Stimulated activated CD8-positive, alpha-beta memory T cell treated with anti-CD3 and anti-CD28 coated beads, Interleukin-2, amount 100 ng/mL, for 1 hour (primary cell): ENCODE results near the gene MET.
"Not testable (repeated sequence)": the region's sequence is repeated elsewhere in the genome, so short reads cannot be mapped to it uniquely, and the experiment has no call there.

Source experiments
- DNase-seq, 2 donors: peaks; one replicate each; pipeline ENCODE4 v3.0.0-alpha.2; 2020; ENCODE audit warnings: low read depth in 2 of 2

Gene MET

DNA sequence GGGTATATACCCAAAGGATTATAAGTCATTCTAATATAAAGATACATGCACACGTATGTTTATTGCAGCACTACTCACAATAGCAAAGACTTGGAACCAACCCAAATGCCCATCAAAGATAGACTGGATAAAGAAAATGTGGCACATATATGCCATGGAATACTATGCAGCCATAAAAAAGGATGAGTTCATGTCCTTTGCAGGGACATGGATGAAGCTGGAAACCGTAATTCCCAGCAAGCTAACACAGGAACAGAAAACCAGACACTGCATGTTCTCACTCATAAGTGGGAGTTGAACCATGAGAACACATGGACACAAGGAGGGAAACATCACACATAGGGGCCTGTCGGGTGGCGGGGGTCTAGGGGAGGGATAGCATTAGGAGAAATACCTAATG, 79.1 kb downstream of the MET start:
- not testable (repeated sequence) for DNase-seq

DNA sequence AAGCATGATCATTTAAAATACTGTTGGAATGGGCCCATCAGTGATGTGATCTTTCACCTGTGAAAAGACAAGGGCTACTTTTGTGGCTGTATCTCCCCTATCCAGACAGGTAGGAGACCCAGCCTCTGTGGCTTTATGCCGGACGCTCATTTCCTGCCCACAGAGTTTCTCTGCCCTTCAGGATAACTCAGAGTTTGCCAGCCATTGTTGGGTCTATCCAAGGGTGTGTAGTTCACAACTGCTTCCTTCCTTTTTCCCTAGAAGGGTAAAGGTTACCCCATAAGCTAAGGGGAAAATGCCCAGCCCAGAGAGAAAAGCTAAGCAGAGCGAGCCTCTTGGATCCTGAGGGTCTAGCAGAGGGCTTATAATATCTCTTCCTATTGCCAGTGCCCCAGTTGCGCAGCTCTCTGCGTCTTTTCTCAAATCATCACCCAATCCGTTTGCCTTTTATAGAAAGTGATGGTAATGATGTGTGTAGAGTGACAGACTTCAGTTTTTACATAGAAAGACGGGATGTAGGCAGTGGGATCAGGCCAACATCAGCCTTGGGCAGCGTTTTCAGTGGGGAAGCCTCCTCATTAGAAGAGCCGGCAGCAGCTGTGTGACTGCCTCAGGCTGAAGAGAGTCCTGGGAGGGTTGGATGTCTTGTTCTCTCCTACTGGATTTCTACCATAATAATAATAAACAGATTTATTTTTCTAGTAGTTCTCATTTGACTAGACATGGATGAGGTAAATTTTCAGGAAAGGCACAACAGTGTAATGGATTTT, 80.5 kb downstream of the MET start:
- DNase-seq, result no peak

DNA sequence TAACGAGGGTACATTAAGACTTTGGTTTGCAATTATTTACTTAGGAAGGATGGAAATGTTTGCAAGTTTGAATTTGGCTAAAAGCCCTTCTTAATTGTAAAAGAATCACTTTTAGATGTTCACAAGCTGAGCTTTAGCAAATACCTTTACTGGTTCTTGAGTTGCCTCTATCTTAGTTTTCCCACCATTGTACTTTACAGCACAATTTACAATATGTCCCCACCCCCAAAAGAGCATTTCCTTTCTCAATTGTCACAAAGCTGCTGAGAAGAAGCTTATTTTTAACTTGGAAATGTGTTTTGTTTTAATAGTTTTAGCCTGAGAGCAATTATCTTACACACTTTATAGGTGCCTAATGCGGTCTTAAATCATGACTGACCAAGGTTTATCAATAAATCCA, 81.1 kb downstream of the MET start:
- DNase-seq, result no peak

DNA sequence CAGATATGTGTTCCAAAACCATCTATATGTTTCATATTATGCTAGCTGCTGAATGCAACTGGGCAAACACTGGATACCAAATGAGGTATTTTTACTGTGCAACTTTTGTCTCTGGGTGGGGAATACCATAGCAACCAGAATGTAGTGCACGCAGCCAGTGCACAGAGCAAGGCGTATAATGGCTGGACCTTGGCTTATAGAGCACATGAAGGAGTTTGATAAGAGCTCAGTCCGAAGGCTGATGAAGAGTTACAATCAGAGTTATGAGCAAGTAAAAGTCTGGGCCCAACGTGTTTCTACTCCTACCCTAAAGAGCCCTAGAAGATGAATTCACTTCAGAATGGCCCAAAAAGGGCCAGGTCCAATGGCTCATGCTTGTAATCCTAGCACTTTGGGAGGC, 82.2 kb downstream of the MET start:
- no peak for DNase-seq

DNA sequence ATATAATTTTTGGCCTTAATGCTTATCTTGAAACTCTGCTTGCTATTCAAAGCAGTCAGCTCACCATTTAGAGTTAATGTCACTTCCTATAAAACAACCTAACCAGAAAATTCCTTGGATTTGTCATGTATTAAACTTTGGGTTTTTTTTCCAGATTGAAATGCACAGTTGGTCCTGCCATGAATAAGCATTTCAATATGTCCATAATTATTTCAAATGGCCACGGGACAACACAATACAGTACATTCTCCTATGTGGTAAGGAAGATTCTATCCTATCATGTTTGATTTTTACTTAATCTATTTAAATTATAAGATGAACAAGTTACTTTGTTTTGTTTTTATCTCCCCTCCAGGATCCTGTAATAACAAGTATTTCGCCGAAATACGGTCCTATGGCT, 85.3 kb downstream of the MET start:
- DNase-seq, result no peak

DNA sequence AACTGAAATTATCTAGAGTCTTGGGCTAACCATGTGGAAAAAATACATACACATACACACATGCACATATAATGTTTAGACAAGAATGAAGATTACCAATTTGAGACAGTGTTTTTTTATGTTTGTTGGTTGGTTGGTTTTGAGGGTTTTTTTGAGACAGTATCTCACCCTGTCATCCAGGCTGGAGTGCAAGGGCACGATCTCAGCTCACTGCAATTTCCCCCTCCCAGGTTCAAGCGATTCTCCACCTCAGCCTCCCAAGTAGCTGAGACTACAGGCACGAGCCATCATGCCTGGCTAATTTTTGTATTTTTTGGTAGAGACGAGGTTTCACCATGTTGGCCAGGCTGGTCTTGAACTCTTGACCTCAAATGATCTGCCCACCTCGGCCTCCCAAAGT, 87.6 kb downstream of the MET start:
- DNase-seq, result not testable (repeated sequence)

DNA sequence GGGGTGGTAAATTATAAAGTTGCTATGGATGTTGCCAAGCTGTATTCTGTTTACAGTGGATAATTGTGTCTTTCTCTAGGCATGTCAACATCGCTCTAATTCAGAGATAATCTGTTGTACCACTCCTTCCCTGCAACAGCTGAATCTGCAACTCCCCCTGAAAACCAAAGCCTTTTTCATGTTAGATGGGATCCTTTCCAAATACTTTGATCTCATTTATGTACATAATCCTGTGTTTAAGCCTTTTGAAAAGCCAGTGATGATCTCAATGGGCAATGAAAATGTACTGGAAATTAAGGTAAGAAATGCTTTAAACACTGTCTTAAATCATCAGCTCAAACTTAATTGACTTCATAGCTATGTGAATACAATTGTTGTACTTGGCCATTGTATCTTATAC, 91.0 kb downstream of the MET start:
- DNase-seq, result no peak

DNA sequence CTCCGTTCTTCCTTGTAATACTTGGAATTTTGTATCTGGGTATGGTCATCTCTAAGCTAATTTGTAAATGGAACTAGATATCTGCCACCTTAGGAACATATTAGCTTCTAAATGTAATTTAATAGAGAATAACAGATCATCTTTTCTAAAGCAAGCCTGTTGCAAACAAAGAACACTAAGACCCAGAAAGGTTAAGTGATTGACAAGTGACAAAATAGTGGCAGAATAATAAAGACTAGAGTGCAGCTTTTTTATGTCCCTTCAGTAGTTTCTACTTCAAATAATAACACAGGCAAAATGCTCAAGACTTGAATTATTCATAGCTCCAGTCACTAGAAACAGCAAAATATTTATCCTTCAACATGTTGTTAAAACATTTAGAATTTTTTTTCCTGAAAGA, 91.7 kb downstream of the MET start:
- no peak for DNase-seq

DNA sequence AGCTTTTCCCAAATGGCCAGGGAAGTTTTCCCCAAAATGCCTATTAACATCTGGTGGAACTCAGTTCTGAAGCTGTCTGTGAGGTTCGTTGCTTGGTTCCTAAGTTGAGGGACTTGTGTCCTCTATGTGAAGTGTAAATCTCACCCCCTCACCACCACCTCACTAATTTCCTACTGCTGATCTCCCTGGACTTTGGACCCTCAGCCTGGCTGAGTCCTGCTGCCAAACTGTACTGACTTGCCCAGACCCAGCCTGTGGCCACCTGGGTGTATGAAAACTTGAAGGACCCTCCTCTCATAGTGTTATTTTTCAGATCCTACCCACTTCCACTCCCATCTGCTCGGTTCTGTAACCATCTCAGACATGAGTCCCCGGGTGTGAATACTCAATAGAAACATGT, 94.9 kb downstream of the MET start:
- no peak for DNase-seq

DNA sequence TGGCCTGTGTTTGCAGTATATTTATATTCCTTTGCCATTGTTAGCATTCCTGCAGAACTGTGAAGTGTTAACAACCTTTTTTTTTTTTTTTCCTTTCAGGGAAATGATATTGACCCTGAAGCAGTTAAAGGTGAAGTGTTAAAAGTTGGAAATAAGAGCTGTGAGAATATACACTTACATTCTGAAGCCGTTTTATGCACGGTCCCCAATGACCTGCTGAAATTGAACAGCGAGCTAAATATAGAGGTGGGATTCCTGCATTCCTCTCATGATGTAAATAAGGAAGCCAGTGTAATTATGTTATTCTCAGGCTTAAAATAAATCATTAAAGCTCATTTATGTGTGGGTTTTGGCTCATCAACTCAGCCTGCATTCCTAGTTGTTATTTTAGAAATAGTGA, 97.5 kb downstream of the MET start:
- no peak for DNase-seq

DNA sequence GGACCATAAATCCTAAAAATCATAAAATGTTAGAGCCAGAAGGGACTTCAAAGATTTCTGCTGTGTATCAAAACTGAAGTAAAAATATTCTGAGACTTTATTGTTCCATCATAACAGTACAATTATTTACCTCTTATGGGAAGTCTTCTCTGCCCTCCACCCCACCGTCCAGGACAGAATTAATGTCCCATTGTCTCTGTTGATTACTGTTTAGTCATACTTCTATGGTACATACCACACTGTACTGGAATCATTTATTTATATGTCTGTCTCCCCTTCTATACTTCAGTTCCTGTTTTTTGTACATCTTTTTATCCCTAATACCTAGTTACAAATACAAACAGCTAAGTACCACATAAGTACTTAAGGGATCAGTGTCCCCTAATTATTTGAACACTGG, 98.9 kb downstream of the MET start:
- no peak for DNase-seq

DNA sequence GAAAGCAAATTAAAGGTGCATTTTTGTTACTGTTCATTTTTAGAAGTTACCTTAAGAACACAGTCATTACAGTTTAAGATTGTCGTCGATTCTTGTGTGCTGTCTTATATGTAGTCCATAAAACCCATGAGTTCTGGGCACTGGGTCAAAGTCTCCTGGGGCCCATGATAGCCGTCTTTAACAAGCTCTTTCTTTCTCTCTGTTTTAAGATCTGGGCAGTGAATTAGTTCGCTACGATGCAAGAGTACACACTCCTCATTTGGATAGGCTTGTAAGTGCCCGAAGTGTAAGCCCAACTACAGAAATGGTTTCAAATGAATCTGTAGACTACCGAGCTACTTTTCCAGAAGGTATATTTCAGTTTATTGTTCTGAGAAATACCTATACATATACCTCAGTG, 99.6 kb downstream of the MET start:
- DNase-seq, result no peak

DNA sequence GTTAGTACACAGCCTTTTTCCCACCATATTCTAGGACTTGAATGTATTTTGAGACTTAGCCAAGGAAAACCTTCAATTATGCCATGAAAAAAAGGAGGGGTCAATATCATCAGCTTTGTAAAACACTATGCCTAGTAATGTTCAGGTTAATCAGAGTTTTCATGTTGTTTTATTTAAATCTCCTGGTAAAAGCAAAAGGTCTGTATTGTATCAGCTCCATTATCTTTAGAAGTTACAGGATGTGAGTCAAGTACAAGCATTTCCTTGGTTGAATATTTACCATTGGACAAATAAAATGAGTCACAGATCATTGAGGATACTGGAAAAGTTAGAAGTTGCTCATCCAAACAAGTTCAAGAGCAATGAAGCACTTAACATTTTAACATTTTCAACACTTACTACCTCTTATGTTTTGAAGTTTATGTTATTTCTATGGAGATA, 100.4 kb downstream of the MET start:
- no peak for DNase-seq

DNA sequence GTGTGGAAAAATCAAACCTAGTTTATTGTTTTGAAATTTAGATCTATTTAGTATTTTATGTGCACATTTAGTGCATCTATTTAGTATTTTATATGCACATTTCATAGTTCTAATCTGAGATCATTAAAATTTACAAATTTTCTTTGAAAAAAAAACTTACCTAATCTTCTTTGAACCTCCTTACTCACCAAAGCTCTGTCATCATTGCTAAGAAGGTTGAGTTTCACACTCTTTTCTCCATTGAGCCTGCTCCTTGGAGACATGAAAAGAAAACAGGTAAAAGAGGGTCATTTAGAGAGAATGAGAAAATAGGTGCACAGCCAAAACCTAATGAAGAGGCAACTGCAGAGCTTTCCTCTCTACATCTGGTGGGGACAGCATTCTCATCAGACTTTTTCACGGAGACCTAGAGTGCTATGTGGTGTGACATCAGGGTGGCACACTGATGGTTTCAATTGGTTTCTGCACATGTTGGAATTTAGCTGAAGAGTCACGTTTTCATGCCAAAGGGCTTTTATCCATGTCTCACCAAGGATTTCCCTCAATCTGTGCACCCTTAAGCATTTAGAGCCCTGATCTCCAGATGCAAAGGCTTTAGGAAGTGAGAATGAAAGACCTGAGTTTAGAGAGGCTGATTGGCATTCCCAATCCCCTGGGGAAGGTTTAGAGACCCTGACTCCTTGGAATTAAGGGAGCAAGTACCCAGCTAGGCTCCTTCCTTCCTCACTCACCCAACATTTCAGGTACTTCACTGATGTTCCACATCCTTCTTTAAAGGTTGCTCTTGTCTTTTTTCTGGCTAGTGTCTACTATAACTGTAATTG, 101.1 kb downstream of the MET start:
- no peak for DNase-seq

DNA sequence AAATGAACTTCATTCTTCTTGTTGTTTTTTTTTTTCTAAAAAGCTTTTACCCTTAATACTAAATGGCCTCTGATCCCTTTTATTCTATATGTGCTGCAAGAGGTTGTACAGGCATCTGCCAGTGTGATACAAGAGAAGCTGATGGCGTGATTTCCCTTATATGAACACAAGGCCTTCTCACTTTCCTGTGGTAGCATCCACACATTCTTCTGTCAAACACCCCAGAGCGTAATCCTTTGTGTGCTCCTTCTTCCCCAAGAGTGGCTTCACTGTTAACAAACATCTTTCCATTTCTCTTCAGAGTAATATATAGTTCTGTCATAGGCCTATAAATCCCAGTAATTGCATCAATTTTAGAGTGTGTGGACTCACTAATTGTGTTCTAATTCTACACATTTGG, 104.0 kb downstream of the MET start:
- no peak for DNase-seq

DNA sequence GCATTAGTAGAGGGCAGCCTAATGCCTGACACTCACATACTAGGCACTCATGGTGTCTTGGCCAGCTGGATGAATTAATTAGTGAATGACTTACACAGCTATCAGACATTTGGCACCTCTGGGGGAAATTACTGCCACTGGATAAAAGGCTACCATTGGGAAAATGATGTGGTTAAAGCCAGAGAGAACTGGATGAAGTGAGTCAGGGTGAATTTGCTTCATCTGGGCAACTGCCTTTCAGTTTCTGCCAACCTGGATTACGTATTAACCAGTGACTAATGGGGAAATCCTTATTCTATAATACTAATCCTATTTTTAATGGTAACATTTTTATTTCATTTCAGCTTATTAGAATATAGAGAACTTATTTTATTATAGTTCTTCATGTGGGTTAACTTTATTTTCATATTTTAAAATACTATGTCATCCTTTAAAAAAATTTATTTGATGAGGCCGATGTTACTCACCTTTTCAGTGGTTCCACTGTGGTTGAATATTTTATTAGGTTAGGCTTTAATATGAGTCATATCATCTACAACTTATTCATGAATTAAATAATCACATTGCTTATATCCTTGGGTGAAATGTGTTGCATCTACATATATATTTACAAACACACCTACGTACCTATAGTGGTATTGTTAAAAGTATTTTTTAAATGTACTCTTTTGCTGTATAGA, 104.8 kb downstream of the MET start:
- no peak for DNase-seq

DNA sequence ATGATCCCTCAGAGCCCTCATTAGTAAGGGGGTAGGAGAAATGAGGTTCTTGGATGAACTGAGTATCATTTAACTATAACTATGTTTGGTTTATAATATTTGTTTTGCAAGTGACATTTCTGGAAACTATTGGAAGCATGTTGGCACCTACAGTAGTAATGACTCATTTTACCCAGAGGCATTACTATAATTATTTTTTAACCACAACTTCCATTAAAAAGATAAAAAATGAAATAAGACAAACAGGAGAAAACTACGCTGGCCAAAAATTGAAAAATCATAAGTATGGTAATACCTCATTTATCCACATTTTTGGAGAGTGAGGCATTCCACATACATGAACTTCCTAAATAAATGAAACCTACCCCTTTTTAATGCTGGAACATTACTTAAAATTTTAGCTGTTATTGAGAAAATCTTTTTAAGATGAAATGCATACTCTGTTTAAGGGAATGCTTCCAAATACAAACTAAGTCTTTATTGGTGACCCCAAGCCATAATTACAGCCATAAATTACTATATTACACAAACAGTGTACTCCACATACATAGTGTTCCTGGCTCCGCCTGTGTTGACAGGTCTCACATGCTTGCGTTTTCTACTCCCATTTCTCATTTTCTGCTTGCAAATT, 105.8 kb downstream of the MET start:
- no peak for DNase-seq

DNA sequence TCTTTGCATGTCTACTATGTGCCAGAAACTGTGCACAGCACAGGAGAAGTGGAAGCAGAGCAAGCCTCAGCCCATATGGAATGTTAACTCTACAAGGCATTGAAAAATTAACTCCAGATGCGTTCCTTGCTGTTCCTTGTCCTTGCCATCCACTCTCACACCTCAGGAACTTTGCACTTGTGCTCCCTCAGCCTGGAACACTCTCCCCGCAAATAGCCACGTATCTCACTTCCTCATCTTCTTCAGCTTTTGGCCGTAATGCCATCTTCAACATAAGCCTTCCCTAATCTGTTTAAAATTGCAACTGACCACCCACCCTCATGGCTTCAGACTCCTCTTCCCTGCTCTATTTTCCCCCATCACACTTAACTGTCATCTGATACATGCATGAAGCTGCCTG, 107.2 kb downstream of the MET start:
- no peak for DNase-seq

DNA sequence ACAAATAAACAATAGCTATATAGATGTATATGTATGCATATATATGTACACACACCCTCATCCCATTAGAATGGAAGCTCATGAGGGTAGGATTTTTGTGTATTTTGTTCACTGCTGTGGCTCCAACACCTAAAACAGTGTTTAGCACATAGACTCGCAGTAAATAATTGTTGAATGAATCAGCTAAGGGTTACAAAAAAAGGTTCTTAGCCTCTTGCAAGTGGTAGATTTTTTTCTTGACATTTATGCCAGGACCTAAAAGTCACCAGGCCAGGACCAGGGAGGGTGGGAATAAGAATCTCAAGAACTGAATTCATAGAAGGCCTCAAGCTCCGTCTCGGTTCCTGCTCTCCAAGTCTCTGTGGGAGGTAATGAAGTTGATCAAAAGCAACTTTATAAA, 107.9 kb downstream of the MET start:
- no peak for DNase-seq

DNA sequence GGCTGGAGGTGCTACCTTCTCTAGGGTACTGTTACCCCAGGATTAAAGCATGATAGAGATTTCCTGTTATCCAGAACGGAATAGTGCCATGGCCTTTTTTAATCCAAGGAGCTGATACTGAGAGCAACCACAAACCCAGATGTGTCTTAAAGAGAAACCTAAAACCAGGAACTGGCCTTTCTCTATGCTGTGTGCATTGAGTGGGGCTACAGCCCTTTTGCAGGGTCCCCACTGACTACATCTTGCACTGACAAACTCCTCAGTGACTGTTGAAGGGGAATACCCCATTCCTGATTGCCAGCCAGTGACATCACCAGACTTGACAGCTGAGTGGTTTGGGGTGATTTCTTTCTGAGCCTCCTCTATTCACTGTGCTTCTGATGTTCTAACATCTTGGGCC, 108.5 kb downstream of the MET start:
- DNase-seq, result no peak

DNA sequence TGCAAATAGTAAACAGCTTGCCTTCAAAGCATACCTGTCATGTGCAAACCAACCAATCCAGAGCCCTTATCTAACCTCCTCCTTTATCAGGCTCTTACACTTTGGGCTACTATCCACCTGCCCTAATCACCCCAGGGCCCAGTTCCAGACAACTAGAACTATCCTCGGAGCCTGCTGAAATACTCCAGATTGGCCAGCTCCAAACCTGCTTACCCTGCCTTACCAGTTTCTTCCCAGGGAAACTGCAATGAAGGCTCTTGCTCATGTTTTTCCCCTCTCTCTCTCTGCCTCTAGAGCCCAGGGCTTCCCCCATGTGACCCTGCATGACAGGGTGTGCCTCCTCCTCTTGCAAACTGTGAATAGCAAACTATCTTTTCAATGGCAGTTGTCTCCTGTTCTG, 109.0 kb downstream of the MET start:
- no peak for DNase-seq

DNA sequence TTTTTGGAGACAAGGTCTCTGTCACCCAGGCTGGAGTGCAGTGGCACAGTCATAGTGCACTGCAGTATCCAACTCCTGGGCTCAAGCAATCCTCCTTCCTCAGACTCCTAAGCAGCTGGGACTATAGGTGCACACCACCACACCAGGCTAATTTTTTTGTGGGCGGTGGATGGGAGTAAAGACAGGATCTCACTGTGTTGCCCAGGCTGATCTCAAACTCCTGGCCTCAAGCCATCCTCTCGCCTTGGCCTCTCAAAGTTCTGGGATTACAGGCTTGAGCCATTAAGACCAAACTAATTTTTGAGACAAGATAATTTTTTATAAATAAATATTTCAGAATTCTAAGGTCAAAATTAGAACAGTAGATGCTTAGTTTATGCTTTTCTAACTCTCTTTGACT, 109.6 kb downstream of the MET start:
- no peak for DNase-seq
